GM18861 (cell line): ENCODE results near the gene GALM.
"Not testable (repeated sequence)": the region's sequence is repeated elsewhere in the genome, so short reads cannot be mapped to it uniquely, and the experiment has no call there.

Experiments
- ATAC-seq: cut with Tn5 transposase; IDR thresholded peaks from one replicate; pipeline ENCODE4 v1.9.1; 2021; ENCODE audit not compliant: unreplicated experiment

The GALM gene

GRCh38 chr2:38665854-38666555 lies at the start of gene GALM:
GALM (plus strand) TSS chr2:38666114; CDS start chr2:38666162, 48 bp downstream.
- ATAC-seq, result no peak

DNA sequence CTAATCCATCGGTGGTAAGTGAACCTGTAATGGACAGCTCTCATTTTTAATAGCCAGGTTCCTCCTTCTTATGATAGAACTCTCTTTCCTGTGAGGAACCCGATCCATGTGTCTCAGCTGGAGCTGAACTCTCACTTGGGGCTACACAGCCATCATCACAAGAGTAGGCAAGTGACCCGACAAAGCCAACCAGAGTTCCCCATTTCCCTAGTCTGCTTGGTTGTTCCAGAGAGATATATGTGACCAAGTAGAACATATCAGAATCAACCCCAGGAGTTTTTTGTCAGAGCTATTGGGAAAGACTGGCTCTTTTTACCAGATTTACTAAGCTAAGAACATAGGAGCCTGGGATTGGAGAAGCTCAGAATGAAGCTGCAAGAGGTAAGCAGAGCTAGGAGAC lies 48.6 kb upstream of the GALM start:
- no peak for ATAC-seq

DNA sequence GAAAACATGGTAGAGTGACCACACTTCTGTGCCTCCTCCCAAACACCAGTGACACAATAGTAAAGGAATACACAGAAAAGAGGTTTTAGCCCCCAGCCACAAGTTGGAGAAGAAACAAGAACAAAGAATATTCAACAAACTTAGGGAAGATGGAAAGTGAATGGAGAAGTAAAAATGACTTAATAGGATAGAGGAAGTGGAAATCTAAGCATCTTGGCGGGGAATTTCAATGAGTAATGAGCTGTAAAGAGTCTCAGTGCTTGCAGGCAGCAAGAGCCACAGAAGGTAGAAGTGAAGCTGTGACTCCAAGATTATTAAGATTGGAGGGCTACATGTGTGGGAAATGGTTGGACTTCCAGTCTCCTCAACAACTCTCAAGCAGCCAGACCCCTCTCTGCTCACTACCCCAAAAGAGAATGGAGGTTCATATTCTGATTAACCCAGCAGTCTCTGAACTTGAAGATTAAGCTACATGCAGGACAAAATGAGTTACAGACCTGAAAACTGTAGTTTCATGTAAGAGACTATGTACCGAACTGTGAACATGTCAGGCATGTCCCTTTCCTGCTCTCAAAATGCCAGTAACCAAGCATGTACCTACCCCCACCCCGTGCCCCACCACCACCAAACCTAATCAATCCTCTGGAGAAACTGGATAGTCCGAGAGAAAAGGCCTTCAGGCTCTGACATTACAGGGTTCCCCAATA lies 46.3 kb upstream of the GALM start:
- ATAC-seq, result no peak

GRCh38 chr2:38620282-38620977 lies 45.5 kb upstream of the GALM start:
- ATAC-seq, result no peak

- ATAC-seq, result no peak
Measured at GRCh38 chr2:38621018-38621417, 44.9 kb upstream of the GALM start.

DNA sequence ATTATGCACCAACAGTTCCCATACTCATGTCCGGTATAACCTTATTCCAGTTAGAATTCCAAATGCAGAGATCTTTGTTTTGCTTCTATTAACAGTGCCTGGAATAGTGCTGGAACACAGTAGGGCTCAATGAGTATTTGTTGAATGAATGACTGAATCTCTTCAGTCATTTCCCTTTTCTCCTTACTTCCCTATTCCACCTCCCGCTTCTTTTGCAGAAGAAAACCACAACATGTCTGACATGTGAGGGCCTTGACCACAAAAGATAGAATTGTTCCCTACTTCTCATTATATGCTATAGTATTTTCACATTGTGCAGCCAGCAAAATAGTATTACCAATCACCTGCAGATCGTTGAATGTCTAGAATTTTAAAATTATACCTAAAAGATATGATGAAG lies 43.7 kb upstream of the GALM start:
- ATAC-seq, result no peak

DNA sequence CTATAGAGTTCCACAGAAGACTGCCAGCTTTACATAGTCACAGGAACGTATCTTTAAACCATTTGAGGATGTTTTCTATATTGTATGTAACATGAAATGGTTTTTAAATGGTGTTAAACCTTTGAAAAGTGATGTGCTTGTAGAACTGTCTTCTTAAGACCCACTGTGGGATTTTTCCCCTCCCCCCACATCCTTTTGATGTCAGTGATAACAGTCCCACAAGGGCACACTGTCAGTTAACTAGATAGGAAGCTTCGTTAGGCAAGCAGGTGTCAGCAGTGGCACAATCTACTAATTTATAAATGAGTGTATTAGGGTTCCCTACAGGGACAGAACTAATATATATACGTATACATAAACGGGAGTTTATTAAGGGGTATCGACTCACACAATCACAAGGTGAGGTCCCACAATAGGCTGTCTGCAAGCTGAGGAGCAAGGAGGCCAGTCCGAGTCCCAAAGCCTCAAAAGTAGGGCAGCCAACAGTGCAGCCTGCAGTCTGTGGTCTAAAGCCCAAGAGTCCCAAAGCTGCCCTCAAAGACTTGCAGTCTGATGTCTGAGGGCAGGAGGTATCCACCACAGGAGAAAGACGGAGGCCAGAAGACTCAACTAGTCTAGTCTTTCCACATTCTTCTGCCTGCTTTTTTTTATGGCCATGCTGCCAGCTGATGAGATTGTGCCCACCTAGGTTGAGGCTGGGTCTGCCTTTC lies 39.4 kb upstream of the GALM start:
- ATAC-seq, result no peak

DNA sequence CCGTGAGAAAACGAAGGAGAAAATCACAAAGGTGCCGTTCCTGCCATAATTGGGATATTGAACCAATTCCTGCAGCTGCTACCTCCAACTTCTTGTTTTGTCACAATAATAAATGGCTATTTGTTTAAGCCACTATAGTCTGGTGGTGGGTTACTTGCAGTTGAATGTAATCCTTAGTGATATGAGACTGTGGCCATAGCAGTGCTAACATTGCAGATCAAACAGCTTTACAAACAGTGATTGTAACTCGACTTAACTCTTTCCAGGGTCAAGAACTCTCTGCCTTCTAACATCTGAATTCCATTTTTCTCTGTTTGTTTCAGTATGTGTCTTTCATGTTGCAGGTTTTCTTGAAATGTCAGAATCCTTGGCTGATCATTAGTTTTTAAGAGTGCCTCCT lies 38.5 kb upstream of the GALM start:
- no peak for ATAC-seq

- no peak for ATAC-seq
Measured at GRCh38 chr2:38629684-38630083, 36.2 kb upstream of the GALM start.

- ATAC-seq, result peak; percentile 59
Measured at GRCh38 chr2:38631976-38632375, 33.9 kb upstream of the GALM start.

- ATAC-seq, result no peak
Measured at GRCh38 chr2:38632980-38633379, 32.9 kb upstream of the GALM start.

DNA sequence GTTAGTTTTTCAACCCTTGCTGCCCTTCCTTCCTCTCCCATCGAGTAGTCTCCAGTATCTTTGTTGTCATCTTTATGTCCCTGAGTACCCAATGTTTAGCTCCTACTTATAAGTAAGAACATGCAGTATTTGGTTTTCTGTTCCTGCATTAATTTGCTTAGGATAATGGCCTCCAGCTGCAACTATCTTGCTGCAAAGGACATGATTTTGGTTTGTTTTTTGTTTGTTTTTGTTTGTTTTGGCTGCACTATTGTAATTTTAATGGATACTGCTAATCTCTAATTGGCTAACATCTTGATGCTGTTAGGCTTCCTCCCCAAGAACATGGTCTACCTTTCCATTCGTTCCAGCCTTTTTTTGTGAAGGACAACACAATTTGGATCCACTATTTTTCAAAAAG lies 32.0 kb upstream of the GALM start:
- ATAC-seq, result no peak

- ATAC-seq, result peak; percentile 92
Measured at GRCh38 chr2:38634684-38635083, 31.2 kb upstream of the GALM start.

GRCh38 chr2:38635139-38635538 lies 30.8 kb upstream of the GALM start:
- no peak for ATAC-seq

GRCh38 chr2:38636069-38636468 lies 29.8 kb upstream of the GALM start:
- ATAC-seq, result no peak

DNA sequence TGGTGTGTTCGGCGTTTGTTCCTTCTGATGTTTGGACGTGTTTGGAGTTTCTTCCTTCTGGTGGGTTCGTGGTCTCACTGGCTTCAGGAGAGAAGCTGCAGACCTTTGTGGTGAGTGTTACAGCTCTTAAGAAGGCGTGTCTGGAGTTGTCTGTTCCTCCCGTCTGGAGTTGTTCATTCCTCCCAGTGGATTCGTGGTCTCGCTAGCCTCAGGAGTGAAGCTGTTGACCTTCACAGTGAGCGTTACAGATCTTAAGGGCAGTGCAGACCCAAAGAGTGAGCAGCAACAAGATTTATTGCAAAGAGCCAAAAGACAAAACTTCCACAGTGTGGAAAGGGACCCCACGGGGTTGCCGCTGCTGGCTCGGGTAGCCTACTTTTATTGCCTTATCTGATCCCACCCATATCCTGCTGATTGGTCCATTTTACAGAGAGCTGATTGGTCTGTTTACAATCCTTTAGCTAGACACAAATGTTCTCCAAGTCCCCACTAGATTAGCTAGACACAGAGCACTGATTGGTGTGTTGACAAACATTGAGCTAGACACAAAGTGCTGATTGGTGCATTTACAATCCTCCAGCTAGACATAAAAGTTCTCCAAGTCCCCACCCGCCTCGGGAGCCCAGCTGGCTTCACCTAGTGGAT lies 23.4 kb upstream of the GALM start:
- not testable (repeated sequence) for ATAC-seq

DNA sequence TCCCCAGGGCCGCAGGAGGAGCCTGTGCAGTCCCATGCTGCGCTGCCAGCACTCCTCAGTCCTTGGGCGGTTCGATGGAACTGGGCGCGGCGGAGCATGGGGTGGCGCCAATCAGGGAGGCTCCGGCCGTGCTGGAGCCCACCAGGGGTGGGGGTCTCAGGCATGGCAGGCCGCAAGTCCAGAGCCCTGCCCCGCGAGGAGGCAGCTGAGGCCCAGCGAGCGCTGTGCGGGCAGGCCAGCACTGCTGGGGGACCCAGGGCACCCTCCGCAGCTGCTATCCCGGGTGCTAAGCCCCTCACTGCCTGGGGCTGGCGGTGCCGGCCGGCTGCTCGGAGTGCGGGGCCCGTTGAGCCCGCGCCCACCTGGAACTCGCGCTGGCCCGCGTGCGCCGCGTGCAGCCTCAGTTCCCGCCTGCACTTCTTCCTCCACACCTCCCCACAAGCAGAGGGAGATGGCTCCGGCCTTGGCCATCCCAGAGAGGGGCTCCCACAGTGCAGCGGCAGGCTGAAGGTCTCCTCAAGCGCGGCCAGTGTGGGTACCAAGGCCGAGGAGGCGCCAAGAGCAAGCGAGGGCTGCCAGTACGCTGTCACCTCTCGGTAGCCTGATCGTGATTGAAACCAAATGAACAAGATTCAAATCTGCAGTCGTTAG lies 22.8 kb upstream of the GALM start:
- no peak for ATAC-seq

DNA sequence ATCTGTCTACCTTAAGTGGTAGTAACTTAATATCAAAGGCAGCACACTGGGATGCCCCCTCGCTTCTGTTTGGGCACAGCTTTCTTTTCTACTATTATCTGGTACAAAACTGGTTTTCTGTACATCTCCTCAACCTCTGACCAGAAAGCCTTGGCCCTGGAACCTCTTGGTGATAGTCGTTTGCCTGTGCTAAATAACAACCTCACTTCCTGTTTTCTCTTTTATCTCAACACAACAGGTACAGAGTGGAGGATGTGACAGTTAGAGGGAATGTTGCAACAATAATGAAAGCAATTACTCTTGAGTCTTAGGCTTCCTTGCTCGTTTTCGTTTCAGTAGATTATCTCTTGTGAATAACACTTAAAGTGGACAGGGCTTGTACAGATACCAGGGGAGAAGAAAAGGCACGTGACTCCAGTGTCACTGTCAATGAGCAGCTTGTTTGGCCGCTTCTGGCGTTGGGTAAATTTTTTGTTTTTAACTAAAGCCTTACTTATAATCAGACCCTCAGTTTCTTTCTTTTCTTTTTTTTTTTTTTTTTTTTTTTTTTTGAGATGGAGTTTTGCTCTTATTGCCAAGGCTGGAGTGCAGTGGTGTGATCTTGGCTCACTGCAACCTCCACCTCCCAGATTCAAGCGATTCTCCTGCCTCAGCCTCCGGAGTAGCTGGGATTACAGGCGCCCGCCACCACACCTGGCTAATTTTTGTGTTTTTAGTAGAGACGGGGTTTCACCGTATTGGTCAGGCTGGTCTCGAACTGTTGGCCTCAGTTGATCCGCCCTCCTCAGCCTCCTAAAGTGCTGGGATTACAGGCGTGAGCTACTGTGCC lies 22.0 kb upstream of the GALM start:
- not testable (repeated sequence) for ATAC-seq

GRCh38 chr2:38648107-38648761 lies 17.7 kb upstream of the GALM start:
- no peak for ATAC-seq
